ENCODE data around the gene PRLR.

DNA sequence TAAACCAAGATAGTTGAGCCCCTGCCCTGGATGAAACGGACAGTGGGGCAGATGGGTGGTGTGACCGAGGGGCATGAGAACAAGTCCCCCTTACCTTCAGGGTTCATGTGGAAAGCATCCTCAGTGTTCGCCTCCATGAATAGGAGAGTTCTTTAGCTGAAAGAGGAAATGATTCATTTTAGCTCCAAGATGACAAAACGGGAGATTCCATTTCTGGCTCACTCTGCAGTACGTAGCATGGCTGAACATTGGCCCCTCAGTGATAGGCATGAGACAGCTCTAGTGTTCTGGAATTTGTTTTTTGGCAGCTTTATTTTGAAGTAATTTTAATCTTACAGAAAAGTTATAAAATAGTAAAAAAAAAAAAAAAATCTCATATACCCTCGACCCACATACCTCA, 112.3 kb downstream of the PRLR start:
- TF ChIP-seq TAF1 (IDR thresholded peaks at IDR 0.05; ENCODE audit: low read depth) (no peak), RAD21 (conservative IDR thresholded peaks at IDR 0.05) (no peak), EZH2 (IDR thresholded peaks at IDR 0.05; ENCODE audit: borderline replicate concordance, insufficient read depth, low read length, poor library complexity, severe bottlenecking) (no peak)
- TF ChIP-seq, protein P1, sequence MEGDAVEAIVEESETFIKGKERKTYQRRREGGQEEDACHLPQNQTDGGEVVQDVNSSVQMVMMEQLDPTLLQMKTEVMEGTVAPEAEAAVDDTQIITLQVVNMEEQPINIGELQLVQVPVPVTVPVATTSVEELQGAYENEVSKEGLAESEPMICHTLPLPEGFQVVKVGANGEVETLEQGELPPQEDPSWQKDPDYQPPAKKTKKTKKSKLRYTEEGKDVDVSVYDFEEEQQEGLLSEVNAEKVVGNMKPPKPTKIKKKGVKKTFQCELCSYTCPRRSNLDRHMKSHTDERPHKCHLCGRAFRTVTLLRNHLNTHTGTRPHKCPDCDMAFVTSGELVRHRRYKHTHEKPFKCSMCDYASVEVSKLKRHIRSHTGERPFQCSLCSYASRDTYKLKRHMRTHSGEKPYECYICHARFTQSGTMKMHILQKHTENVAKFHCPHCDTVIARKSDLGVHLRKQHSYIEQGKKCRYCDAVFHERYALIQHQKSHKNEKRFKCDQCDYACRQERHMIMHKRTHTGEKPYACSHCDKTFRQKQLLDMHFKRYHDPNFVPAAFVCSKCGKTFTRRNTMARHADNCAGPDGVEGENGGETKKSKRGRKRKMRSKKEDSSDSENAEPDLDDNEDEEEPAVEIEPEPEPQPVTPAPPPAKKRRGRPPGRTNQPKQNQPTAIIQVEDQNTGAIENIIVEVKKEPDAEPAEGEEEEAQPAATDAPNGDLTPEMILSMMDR (IDR thresholded peaks at IDR 0.05; ENCODE audit: poor library complexity, severe bottlenecking): no peak

Measured in neural cell (in vitro differentiated cells).